Suprapubic skin (tissue), 4 donors: ENCODE data around the gene TRIM52. TPM values are rescaled to one million over a fixed set of nuclear protein-coding genes. Genes with fewer than 3 reads are reported as not detected.

Source experiments
- DNase-seq, 2 donors: peaks; one replicate each; pipeline ENCODE4 v3.0.0-alpha.2; 2019; ENCODE audit warnings: low spot score in 2 of 2
- H3K27ac ChIP-seq: fragments of 200-600 bp; sonication (generic); one replicate; pipeline ENCODE4 v1.5.1; 2019
- H3K27me3 ChIP-seq: fragments of 200-600 bp; sonication (generic); one replicate; pipeline ENCODE4 v1.5.1; 2019
- H3K36me3 ChIP-seq: fragments of 200-600 bp; sonication (generic); one replicate; pipeline ENCODE4 v1.5.1; 2019
- H3K4me1 ChIP-seq: fragments of 200-600 bp; sonication (generic); one replicate; pipeline ENCODE4 v1.5.1; 2019
- H3K4me3 ChIP-seq: fragments of 200-600 bp; sonication (generic); one replicate; pipeline ENCODE4 v1.5.1; 2019; ENCODE audit warnings: mild to moderate bottlenecking
- H3K9me3 ChIP-seq: fragments of 200-600 bp; sonication (generic); one replicate; pipeline ENCODE4 v1.5.1; 2019
- CTCF ChIP-seq, 2 donors: fragments of 200-600 bp in 1 of 2; fragments of 450-650 bp in 1 of 2; sonication (generic) in 1 of 2; IDR thresholded peaks; one replicate each; pipeline ENCODE4 v1.5.1; 2016 to 2019; ENCODE audit warnings: antibody characterized with exemption in 2 of 2, mild to moderate bottlenecking in 1 of 2, moderate library complexity in 1 of 2
- EP300 ChIP-seq: sonication (generic); formaldehyde crosslinking; IDR thresholded peaks from one replicate; pipeline ENCODE4 v1.6.1; 2017; ENCODE audit warnings: antibody characterized with exemption
- POLR2A ChIP-seq, 2 donors: fragments of 450-650 bp; IDR thresholded peaks; one replicate each; pipeline ENCODE4 v1.6.1; 2017; ENCODE audit warnings: antibody characterized with exemption in 2 of 2, mild to moderate bottlenecking in 2 of 2, moderate library complexity in 2 of 2
- POLR2AphosphoS5 ChIP-seq, 3 donors: sonication (generic); formaldehyde crosslinking; IDR thresholded peaks; one replicate each; pipeline ENCODE4 v1.6.1; 2017; ENCODE audit warnings: antibody characterized with exemption in 3 of 3
- WGBS: methylation state at CpG from one replicate; pipeline ENCODE4 v1.1.5; 2018; 5-methylcytosine and 5-hydroxymethylcytosine counted together
- total RNA-seq, 4 donors: library from RNA; depleted of rRNA; stranded (reverse); fragments of >200 nt; gene quantifications; one replicate each; pipeline ENCODE4 v1.1.0, GENCODE V29; 2016

The TRIM52 gene
- total RNA-seq, 4 donors from 2014 or later: 6.7 to 15.4 (median 10.1) TPM

GRCh38 chr5:181241393-181241975 lies 19.5 kb downstream of the TRIM52 start:
- Histone ChIP-seq H3K4me1 (peaks cover 45% of the 10 kb centered on the region), H3K27ac (peak overlapping the region; percentile 96), H3K4me3 (peak overlapping the region; percentile 89), H3K36me3 (peaks cover 56% of the 10 kb centered on the region), H3K9me3 (no peaks in the 10 kb centered on the region), H3K27me3 (no peaks in the 10 kb centered on the region)
- DNase-seq: no peak
- WGBS: 42% methylated on average over 6 of the region's 6 CpGs
- no peak for TF ChIP-seq POLR2AphosphoS5 (IDR thresholded peaks at IDR 0.05)
- TF ChIP-seq POLR2A (IDR thresholded peaks at IDR 0.05): no peak
- TF ChIP-seq EP300: no peak
- TF ChIP-seq CTCF (IDR thresholded peaks at IDR 0.05): no peak

GRCh38 chr5:181239062-181239663 lies 21.8 kb downstream of the TRIM52 start:
- Histone ChIP-seq H3K27me3 (no peaks in the 10 kb centered on the region), H3K4me3 (no peak overlapping the region), H3K36me3 (peaks cover 79% of the 10 kb centered on the region), H3K27ac (no peak overlapping the region), H3K9me3 (no peaks in the 10 kb centered on the region), H3K4me1 (peaks cover 27% of the 10 kb centered on the region)
- no peak for DNase-seq
- 93% methylated on average over 7 of the region's 9 CpGs for WGBS
- no peak for TF ChIP-seq POLR2AphosphoS5 (IDR thresholded peaks at IDR 0.05)
- TF ChIP-seq POLR2A (IDR thresholded peaks at IDR 0.05): no peak
- TF ChIP-seq CTCF (IDR thresholded peaks at IDR 0.05): no peak
- no peak for TF ChIP-seq EP300

GRCh38 chr5:181237729-181238385 lies 23.1 kb downstream of the TRIM52 start:
- Histone ChIP-seq H3K9me3 (no peaks in the 10 kb centered on the region), H3K4me1 (peaks cover 27% of the 10 kb centered on the region), H3K27ac (no peak overlapping the region), H3K27me3 (no peaks in the 10 kb centered on the region), H3K4me3 (no peak overlapping the region), H3K36me3 (peaks cover 92% of the 10 kb centered on the region)
- 92% methylated on average over 5 of the region's 5 CpGs for WGBS
- no peak for TF ChIP-seq POLR2A (IDR thresholded peaks at IDR 0.05)
- TF ChIP-seq EP300: no peak
- no peak for TF ChIP-seq POLR2AphosphoS5 (IDR thresholded peaks at IDR 0.05)
- TF ChIP-seq CTCF (IDR thresholded peaks at IDR 0.05): no peak
- DNase-seq: no peak

GRCh38 chr5:181236954-181237641 lies 23.8 kb downstream of the TRIM52 start:
- WGBS: 84% methylated on average over 10 of the region's 10 CpGs
- H3K4me3 ChIP-seq: no peak overlapping the region
- no peak overlapping the region for H3K27ac ChIP-seq
- H3K27me3 ChIP-seq: no peaks in the 10 kb centered on the region
- DNase-seq: no peak
- TF ChIP-seq CTCF (IDR thresholded peaks at IDR 0.05) (no peak), POLR2A (IDR thresholded peaks at IDR 0.05) (no peak), POLR2AphosphoS5 (IDR thresholded peaks at IDR 0.05) (no peak), EP300 (no peak)
- peaks cover 19% of the 10 kb centered on the region for H3K4me1 ChIP-seq
- H3K36me3 ChIP-seq: peaks cover 100% of the 10 kb centered on the region
- no peaks in the 10 kb centered on the region for H3K9me3 ChIP-seq

- TF ChIP-seq CTCF (IDR thresholded peaks at IDR 0.05) (no peak), EP300 (no peak), POLR2AphosphoS5 (IDR thresholded peaks at IDR 0.05) (no peak), POLR2A (IDR thresholded peaks at IDR 0.05) (no peak)
- WGBS: 81% methylated on average over 6 of the region's 6 CpGs
- Histone ChIP-seq H3K27ac (no peak overlapping the region), H3K4me3 (no peak overlapping the region), H3K36me3 (peaks cover 100% of the 10 kb centered on the region), H3K9me3 (no peaks in the 10 kb centered on the region), H3K4me1 (peaks cover 13% of the 10 kb centered on the region), H3K27me3 (no peaks in the 10 kb centered on the region)
- DNase-seq: no peak
These were observed 24.5 kb downstream of the TRIM52 start for GRCh38 chr5:181236471-181236870.
